ENCODE measurements around the gene ARHGAP28. TPM values are rescaled to one million over a fixed set of nuclear protein-coding genes. Genes with fewer than 3 reads are reported as not detected.

ARHGAP28 gene
- polyA plus RNA-seq, 4 donors = 58.7 to 70.9 (median 65.5) TPM

GRCh38 chr18:6954501-6954900 is 225.0 kb downstream of the ARHGAP28 start:
- no peak for DNase-seq (ENCODE audit: low read depth in 4 of 4, low spot score in 2 of 4)

- no peak for DNase-seq (ENCODE audit: low read depth in 4 of 4, low spot score in 2 of 4)
Measured at GRCh38 chr18:6955304-6955703, 225.8 kb downstream of the ARHGAP28 start.

DNA sequence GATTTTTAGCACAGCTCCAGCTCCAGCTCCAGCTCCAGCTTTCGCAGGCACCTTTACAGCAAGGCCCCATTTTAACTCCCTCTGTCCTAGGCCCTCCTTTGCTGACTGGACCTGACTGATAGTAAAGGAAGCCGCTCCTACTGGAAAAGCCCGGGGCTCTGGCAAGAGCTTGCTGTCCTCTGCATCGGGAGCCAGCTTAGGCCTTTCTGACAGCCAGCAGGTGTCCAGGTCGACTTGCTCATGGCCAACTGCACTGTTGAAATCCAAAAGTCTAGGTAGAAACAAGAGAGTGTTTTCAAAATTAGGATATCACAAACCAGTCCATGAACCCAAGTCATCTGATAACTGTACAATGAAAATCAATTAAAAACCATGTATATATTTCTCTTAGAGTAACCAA is 227.0 kb downstream of the ARHGAP28 start:
- no peak for DNase-seq (ENCODE audit: low read depth in 4 of 4, low spot score in 2 of 4)

GRCh38 chr18:6956999-6957398 is 227.5 kb downstream of the ARHGAP28 start:
- DNase-seq (ENCODE audit: low read depth in 4 of 4, low spot score in 2 of 4) = no peak

- no peak for DNase-seq (ENCODE audit: low read depth in 4 of 4, low spot score in 2 of 4)
Measured at GRCh38 chr18:6959110-6959509, 229.6 kb downstream of the ARHGAP28 start.

DNA sequence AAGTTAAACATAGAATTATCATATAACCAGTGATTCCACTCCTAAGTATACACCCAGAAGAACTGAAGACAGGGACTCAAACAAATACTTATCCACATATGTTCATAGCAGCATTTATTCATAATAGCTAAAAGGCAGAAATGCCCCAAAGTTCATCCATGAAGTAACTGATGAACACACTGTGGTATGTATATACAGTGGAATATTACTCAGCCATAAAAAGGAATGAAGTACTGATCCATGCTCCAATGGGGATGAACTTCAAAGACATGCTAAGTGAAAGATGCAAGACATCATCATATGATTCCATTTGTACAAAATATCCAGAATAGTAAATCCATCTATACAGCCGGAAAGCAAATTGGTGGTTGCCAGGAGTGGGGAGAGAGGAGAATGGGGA is 230.6 kb downstream of the ARHGAP28 start:
- DNase-seq (ENCODE audit: low read depth in 4 of 4, low spot score in 2 of 4) = no peak

GRCh38 chr18:6960656-6961055 is 231.1 kb downstream of the ARHGAP28 start:
- DNase-seq (ENCODE audit: low read depth in 4 of 4, low spot score in 2 of 4) = no peak

- no peak for DNase-seq (ENCODE audit: low read depth in 4 of 4, low spot score in 2 of 4)
Measured at GRCh38 chr18:6961331-6961730, 231.8 kb downstream of the ARHGAP28 start.

- DNase-seq (ENCODE audit: low read depth in 4 of 4, low spot score in 2 of 4) = no peak
Measured at GRCh38 chr18:6962571-6963451, 233.3 kb downstream of the ARHGAP28 start.

DNA sequence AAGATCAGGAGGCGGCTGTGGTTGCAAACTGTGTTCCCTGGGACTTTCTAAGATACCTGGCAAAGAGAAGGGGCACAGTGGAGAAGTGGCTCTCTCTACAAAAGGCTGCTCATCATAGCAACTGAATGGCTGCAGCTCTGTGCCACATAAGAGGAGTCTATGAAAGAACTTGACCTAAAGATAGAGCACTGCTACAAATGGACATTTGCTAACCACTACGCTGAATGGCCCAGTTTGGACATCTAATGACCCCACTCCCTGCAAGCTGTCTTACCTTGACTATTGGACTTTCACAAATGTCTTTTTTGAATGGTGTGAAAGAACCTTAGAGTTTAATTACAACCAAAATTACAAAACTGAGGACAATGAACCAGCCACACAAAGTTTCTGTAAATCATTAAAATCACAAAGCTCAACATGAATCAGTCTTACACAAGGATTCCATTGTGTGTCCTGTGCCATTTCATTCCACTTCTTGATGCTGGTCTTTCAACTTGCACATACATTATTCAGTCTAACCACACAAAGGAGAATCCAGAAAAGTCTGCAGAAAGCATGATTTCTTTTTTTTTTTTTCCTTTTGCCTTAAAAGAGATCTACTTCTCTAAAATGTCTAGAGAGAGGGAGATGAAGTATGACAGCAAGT is 234.1 kb downstream of the ARHGAP28 start:
- no peak for DNase-seq (ENCODE audit: low read depth in 4 of 4, low spot score in 2 of 4)
